ENCODE data around the gene FBLL1.
"Not testable (repeated sequence)": the region's sequence is repeated elsewhere in the genome, so short reads cannot be mapped to it uniquely, and the experiment has no call there.

Gene FBLL1

DNA sequence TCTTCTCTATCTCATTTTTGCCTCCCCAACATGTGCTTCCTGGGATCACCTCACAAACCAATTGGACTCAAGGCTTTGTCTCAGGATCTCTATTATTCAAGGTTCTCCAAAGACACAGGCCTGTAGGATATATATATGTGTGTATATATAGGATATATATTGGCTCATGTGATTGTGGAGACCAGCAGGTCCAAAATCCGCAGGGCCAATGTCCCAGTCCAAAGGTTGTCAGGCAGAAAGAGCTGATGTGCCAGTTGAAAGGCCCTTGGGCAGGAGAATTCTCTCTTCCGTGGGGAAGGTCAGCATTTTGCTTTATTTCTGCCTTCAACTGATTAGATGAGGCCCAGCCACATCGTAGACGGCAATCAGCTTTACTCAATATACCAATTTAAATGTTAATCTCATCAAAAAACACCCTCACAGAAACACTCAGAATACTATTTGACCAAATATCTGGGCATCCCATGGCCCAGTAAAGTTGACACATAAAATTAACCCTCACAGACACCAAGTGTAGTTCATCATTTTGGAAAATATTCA, 1.3 kb upstream of the FBLL1 start:
- Histone ChIP-seq H3K27ac (no peak overlapping the region), H3K36me3 (no peaks in the 10 kb centered on the region), H3K9me3 (no peaks in the 10 kb centered on the region), H3K4me1 (ENCODE audit: control insufficient read depth in 1 of 2, insufficient read depth in 1 of 2, low read depth in 1 of 2, low read length in 1 of 2) (peaks cover 0 to 3% of the 10 kb centered on the region in 2 experiments), H3K27me3 (peaks cover 71% of the 10 kb centered on the region), H3K4me3 (ENCODE audit: low read depth in 1 of 2, low read length in 1 of 2) (no peak overlapping the region)
- TF ChIP-seq, protein P1, sequence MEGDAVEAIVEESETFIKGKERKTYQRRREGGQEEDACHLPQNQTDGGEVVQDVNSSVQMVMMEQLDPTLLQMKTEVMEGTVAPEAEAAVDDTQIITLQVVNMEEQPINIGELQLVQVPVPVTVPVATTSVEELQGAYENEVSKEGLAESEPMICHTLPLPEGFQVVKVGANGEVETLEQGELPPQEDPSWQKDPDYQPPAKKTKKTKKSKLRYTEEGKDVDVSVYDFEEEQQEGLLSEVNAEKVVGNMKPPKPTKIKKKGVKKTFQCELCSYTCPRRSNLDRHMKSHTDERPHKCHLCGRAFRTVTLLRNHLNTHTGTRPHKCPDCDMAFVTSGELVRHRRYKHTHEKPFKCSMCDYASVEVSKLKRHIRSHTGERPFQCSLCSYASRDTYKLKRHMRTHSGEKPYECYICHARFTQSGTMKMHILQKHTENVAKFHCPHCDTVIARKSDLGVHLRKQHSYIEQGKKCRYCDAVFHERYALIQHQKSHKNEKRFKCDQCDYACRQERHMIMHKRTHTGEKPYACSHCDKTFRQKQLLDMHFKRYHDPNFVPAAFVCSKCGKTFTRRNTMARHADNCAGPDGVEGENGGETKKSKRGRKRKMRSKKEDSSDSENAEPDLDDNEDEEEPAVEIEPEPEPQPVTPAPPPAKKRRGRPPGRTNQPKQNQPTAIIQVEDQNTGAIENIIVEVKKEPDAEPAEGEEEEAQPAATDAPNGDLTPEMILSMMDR (IDR thresholded peaks at IDR 0.05) = no peak

- TF ChIP-seq, protein P1 (IDR thresholded peaks at IDR 0.05) = no peak
- H3K36me3 ChIP-seq = no peaks in the 10 kb centered on the region
- no peak overlapping the region for H3K27ac ChIP-seq
- H3K4me1 ChIP-seq (ENCODE audit: control insufficient read depth in 1 of 2, insufficient read depth in 1 of 2, low read depth in 1 of 2, low read length in 1 of 2) = peaks cover 0 to 3% of the 10 kb centered on the region in 2 experiments
- H3K9me3 ChIP-seq = no peaks in the 10 kb centered on the region
- peaks cover 82% of the 10 kb centered on the region for H3K27me3 ChIP-seq
- no peak overlapping the region for H3K4me3 ChIP-seq (ENCODE audit: low read depth in 1 of 2, low read length in 1 of 2)
These were observed 499 bp downstream of the FBLL1 start for GRCh38 chr5:168529374-168530234.

GRCh38 chr5:168530621-168531150, 1.6 kb downstream of the FBLL1 start:
- Histone ChIP-seq H3K27me3 (peaks cover 79% of the 10 kb centered on the region), H3K9me3 (no peaks in the 10 kb centered on the region), H3K36me3 (no peaks in the 10 kb centered on the region), H3K4me3 (ENCODE audit: low read depth in 1 of 2, low read length in 1 of 2) (no peak overlapping the region), H3K4me1 (ENCODE audit: control insufficient read depth in 1 of 2, insufficient read depth in 1 of 2, low read depth in 1 of 2, low read length in 1 of 2) (peaks cover 0 to 3% of the 10 kb centered on the region in 2 experiments), H3K27ac (no peak overlapping the region)
- TF ChIP-seq, protein P1 (IDR thresholded peaks at IDR 0.05) = no peak

- H3K9me3 ChIP-seq = no peaks in the 10 kb centered on the region
- no peak overlapping the region for H3K27ac ChIP-seq
- peaks cover 74% of the 10 kb centered on the region for H3K27me3 ChIP-seq
- peaks cover 0 to 3% of the 10 kb centered on the region in 2 experiments for H3K4me1 ChIP-seq (ENCODE audit: control insufficient read depth in 1 of 2, insufficient read depth in 1 of 2, low read depth in 1 of 2, low read length in 1 of 2)
- TF ChIP-seq, protein P1 (IDR thresholded peaks at IDR 0.05) = no peak
- no peak overlapping the region for H3K4me3 ChIP-seq (ENCODE audit: low read depth in 1 of 2, low read length in 1 of 2)
- no peaks in the 10 kb centered on the region for H3K36me3 ChIP-seq
These were observed 2.1 kb downstream of the FBLL1 start for GRCh38 chr5:168531191-168531590.

GRCh38 chr5:168531987-168532864, 3.1 kb downstream of the FBLL1 start:
- TF ChIP-seq, protein P1 (IDR thresholded peaks at IDR 0.05) = no peak
- peaks cover 65% of the 10 kb centered on the region for H3K27me3 ChIP-seq
- H3K9me3 ChIP-seq = no peaks in the 10 kb centered on the region
- H3K4me1 ChIP-seq (ENCODE audit: control insufficient read depth in 1 of 2, insufficient read depth in 1 of 2, low read depth in 1 of 2, low read length in 1 of 2) = peaks cover 0 to 3% of the 10 kb centered on the region in 2 experiments
- no peak overlapping the region for H3K27ac ChIP-seq
- no peak overlapping the region for H3K4me3 ChIP-seq (ENCODE audit: low read depth in 1 of 2, low read length in 1 of 2)
- H3K36me3 ChIP-seq = no peaks in the 10 kb centered on the region

- not testable (repeated sequence) for H3K9me3 ChIP-seq; H3K36me3 ChIP-seq; H3K27ac ChIP-seq; H3K4me3 ChIP-seq (ENCODE audit: low read depth in 1 of 2, low read length in 1 of 2); H3K4me1 ChIP-seq (ENCODE audit: control insufficient read depth in 1 of 2, insufficient read depth in 1 of 2, low read depth in 1 of 2, low read length in 1 of 2)
- peaks cover 63% of the 10 kb centered on the region for H3K27me3 ChIP-seq
These were observed 5.2 kb downstream of the FBLL1 start for GRCh38 chr5:168534351-168534750.

Data from neutrophil (primary cell).